GM23338 (cell line): ENCODE results near the gene IDS.
"Not testable (repeated sequence)": the region's sequence is repeated elsewhere in the genome, so short reads cannot be mapped to it uniquely, and the experiment has no call there.

Experiments
- CREB1 ChIP-seq: fragments of 250-450 bp; sonication (Bioruptor Pico); IDR thresholded peaks from 2 replicates; pipeline ENCODE4 v1.5.0; 2020; ENCODE audit warnings: low read depth, mild to moderate bottlenecking, moderate library complexity
- EZH2 ChIP-seq: fragments of 200-600 bp; sonication (generic); IDR thresholded peaks from one replicate; pipeline ENCODE4 v1.8.0; 2017; ENCODE audit warnings: antibody characterized with exemption, mild to moderate bottlenecking, low read depth; ENCODE audit not compliant: unreplicated experiment
- EZH2phosphoT487 ChIP-seq: fragments of 200-600 bp; sonication (generic); IDR thresholded peaks from one replicate; pipeline ENCODE4 v1.8.1; 2018; ENCODE audit warnings: antibody characterized with exemption; ENCODE audit not compliant: unreplicated experiment
- POLR2AphosphoS5 ChIP-seq: IDR thresholded peaks from 2 replicates; pipeline ENCODE4 v1.6.1; 2016; ENCODE audit warnings: antibody characterized with exemption, low read depth
- STAT1 ChIP-seq: IDR thresholded peaks from one replicate; pipeline ENCODE4 v1.6.1; 2016; ENCODE audit warnings: antibody characterized with exemption; ENCODE audit not compliant: unreplicated experiment
- TF ChIP-seq, protein P1 (sequence below), 2 experiments: fragments of 200-600 bp in 1 of 2; sonication (generic) in 1 of 2; conservative IDR thresholded peaks; 2 replicates each; pipeline versions ENCODE4 v1.5.1 to v1.6.1; 2016 to 2017; ENCODE audit warnings: antibody characterized with exemption in 2 of 2, low read depth in 2 of 2, mild to moderate bottlenecking in 2 of 2, moderate library complexity in 1 of 2
- TF ChIP-seq, protein P2 (sequence below): IDR thresholded peaks from 2 replicates; pipeline ENCODE4 v1.6.1; 2016; ENCODE audit warnings: antibody characterized with exemption
- TF ChIP-seq, protein P3 (sequence below): IDR thresholded peaks from one replicate; pipeline ENCODE4 v1.6.1; 2018; ENCODE audit warnings: antibody characterized with exemption; ENCODE audit not compliant: unreplicated experiment

DNA sequence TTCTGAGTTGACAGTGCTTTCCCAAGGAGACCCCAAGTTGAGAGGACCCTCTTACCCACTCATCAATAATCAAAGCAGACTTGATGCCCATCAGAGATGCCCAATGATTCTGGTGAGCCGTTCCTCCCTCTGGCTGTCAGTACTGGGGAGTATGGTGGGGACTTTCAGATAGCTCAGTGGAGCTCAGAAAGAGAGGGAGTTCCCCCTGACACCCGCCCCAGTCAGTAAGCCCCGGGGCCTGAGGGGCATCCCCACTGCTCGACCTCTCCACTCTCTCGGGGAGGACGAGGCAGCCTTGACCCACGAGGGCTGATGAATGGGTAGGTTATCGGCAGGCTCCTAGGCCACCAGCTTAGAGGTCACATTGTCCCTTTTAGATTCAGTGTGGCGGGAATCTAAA is 17.1 kb downstream of the IDS start:
- TF ChIP-seq, protein P1, sequence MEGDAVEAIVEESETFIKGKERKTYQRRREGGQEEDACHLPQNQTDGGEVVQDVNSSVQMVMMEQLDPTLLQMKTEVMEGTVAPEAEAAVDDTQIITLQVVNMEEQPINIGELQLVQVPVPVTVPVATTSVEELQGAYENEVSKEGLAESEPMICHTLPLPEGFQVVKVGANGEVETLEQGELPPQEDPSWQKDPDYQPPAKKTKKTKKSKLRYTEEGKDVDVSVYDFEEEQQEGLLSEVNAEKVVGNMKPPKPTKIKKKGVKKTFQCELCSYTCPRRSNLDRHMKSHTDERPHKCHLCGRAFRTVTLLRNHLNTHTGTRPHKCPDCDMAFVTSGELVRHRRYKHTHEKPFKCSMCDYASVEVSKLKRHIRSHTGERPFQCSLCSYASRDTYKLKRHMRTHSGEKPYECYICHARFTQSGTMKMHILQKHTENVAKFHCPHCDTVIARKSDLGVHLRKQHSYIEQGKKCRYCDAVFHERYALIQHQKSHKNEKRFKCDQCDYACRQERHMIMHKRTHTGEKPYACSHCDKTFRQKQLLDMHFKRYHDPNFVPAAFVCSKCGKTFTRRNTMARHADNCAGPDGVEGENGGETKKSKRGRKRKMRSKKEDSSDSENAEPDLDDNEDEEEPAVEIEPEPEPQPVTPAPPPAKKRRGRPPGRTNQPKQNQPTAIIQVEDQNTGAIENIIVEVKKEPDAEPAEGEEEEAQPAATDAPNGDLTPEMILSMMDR (conservative IDR thresholded peaks at IDR 0.05; ENCODE audit: low read depth in 2 of 2), result not testable (repeated sequence)
- TF ChIP-seq, protein P2, sequence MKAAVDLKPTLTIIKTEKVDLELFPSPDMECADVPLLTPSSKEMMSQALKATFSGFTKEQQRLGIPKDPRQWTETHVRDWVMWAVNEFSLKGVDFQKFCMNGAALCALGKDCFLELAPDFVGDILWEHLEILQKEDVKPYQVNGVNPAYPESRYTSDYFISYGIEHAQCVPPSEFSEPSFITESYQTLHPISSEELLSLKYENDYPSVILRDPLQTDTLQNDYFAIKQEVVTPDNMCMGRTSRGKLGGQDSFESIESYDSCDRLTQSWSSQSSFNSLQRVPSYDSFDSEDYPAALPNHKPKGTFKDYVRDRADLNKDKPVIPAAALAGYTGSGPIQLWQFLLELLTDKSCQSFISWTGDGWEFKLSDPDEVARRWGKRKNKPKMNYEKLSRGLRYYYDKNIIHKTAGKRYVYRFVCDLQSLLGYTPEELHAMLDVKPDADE, result not testable (repeated sequence)
- TF ChIP-seq EZH2phosphoT487, EZH2, POLR2AphosphoS5, STAT1, CREB1: not testable (repeated sequence)
- TF ChIP-seq, protein P3, sequence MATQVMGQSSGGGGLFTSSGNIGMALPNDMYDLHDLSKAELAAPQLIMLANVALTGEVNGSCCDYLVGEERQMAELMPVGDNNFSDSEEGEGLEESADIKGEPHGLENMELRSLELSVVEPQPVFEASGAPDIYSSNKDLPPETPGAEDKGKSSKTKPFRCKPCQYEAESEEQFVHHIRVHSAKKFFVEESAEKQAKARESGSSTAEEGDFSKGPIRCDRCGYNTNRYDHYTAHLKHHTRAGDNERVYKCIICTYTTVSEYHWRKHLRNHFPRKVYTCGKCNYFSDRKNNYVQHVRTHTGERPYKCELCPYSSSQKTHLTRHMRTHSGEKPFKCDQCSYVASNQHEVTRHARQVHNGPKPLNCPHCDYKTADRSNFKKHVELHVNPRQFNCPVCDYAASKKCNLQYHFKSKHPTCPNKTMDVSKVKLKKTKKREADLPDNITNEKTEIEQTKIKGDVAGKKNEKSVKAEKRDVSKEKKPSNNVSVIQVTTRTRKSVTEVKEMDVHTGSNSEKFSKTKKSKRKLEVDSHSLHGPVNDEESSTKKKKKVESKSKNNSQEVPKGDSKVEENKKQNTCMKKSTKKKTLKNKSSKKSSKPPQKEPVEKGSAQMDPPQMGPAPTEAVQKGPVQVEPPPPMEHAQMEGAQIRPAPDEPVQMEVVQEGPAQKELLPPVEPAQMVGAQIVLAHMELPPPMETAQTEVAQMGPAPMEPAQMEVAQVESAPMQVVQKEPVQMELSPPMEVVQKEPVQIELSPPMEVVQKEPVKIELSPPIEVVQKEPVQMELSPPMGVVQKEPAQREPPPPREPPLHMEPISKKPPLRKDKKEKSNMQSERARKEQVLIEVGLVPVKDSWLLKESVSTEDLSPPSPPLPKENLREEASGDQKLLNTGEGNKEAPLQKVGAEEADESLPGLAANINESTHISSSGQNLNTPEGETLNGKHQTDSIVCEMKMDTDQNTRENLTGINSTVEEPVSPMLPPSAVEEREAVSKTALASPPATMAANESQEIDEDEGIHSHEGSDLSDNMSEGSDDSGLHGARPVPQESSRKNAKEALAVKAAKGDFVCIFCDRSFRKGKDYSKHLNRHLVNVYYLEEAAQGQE, result not testable (repeated sequence)
